GM12878 (cell line): ENCODE data around the gene MYBPHL. TPM values are rescaled to one million over a fixed set of nuclear protein-coding genes. Genes with fewer than 3 reads are reported as not detected.

ENCODE experiments used
- ATAC-seq: fragments of 200-7000 bp; cut with Tn5 transposase; 3 replicates; pipeline ENCODE4 v1.9.1; 2020; ENCODE audit warnings: mild to moderate bottlenecking, moderate library complexity
- BruUV-seq: library from RNA; stranded (reverse); fragments of 400-500 nt; replicated peaks from 2 replicates; lab custom pipeline; 2021; lab: Mats Ljungman, UMichigan
- CTCF ChIA-PET: fragments of 300-600 bp; sonication (Branson Sonifier 250); formaldehyde crosslinking; extraction: SDS; loops from one replicate; lab custom pipeline; 2021; ENCODE audit warnings: inconsistent platforms; lab: Yijun Ruan, JAX
- POLR2A ChIA-PET: fragments of 350-600 bp; formaldehyde crosslinking; extraction: SDS; loops from one replicate; lab custom pipeline; 2021; ENCODE audit warnings: inconsistent platforms; lab: Charles Lee
- RAD21 ChIA-PET: fragments of 300-600 bp; sonication (Branson Sonifier 250); formaldehyde crosslinking; loops from one replicate; lab custom pipeline; 2023; ENCODE audit warnings: antibody characterized with exemption; ENCODE audit not compliant: unreplicated experiment; lab: Charles Lee
- SMC1A ChIA-PET: fragments of 300-600 bp; sonication (Branson Sonifier 250); formaldehyde crosslinking; loops from one replicate; lab custom pipeline; 2023; ENCODE audit not compliant: unreplicated experiment, uncharacterized antibody; lab: Charles Lee
- DNase-seq: peaks from one replicate; pipeline ENCODE4 v3.0.0-alpha.2; 2011; ENCODE audit warnings: low read depth, low spot score
- FAIRE-seq: peaks from 3 replicates; lab custom pipeline; 2011; peaks lifted over from hg19 to GRCh38; lab: Jason Lieb, UNC
- H2AFZ ChIP-seq: 2 replicates; pipeline ENCODE4 v1.6.0; 2011; ENCODE audit warnings: low read depth, low read length, control low read depth; ENCODE audit not compliant: control insufficient read depth
- H3K27ac ChIP-seq: 2 replicates; pipeline ENCODE4 v1.5.1; 2011; ENCODE audit warnings: control low read depth; ENCODE audit not compliant: control insufficient read depth, insufficient read depth
- H3K27me3 ChIP-seq, 2 experiments: replicated peaks in 1 of 2; 2 replicates each; pipeline versions ENCODE4 v1.6.0 to v1.6.1; 2011; ENCODE audit warnings: low read length in 1 of 2; ENCODE audit not compliant: control insufficient read depth in 2 of 2, insufficient read depth in 2 of 2
- H3K36me3 ChIP-seq, 2 experiments: 2 replicates each; pipeline ENCODE4 v1.5.1; 2011; ENCODE audit warnings: low read length in 1 of 2; ENCODE audit not compliant: control insufficient read depth in 2 of 2, insufficient read depth in 2 of 2
- H3K4me1 ChIP-seq: 2 replicates; pipeline ENCODE4 v1.6.1; 2011; ENCODE audit warnings: mild to moderate bottlenecking, low read length, moderate library complexity, mixed read lengths; ENCODE audit not compliant: control insufficient read depth, insufficient read depth
- H3K4me2 ChIP-seq: 2 replicates; pipeline ENCODE4 v1.6.0; 2011; ENCODE audit warnings: control low read depth; ENCODE audit not compliant: control insufficient read depth, insufficient read depth
- H3K4me3 ChIP-seq: fragments of 200-600 bp; sonication (generic); 2 replicates; pipeline ENCODE4 v1.5.1; 2016
- H3K79me2 ChIP-seq: 2 replicates; pipeline ENCODE4 v1.6.0; 2011; ENCODE audit warnings: low read length; ENCODE audit not compliant: control insufficient read depth, insufficient read depth
- H3K9ac ChIP-seq: 2 replicates; pipeline ENCODE4 v1.8.0; 2011; ENCODE audit warnings: low read length, control low read depth, mixed read lengths; ENCODE audit not compliant: control insufficient read depth, insufficient read depth
- H3K9me3 ChIP-seq: replicated peaks from 3 replicates; pipeline ENCODE4 v1.5.1; 2011; ENCODE audit warnings: mild to moderate bottlenecking, low read length; ENCODE audit not compliant: control insufficient read depth, insufficient read depth
- H4K20me1 ChIP-seq: 2 replicates; pipeline ENCODE4 v1.6.0; 2011; ENCODE audit not compliant: control insufficient read depth, insufficient read depth
- BMI1 ChIP-seq: fragments of 450-650 bp; IDR thresholded peaks from 2 replicates; pipeline ENCODE4 v1.6.1; 2016; ENCODE audit warnings: mild to moderate bottlenecking, moderate library complexity, borderline replicate concordance
- CHD1 ChIP-seq: IDR thresholded peaks from 2 replicates; pipeline ENCODE4 v1.6.1; 2012; ENCODE audit warnings: low read depth, low read length, improper control_type of control experiment
- CHD2 ChIP-seq: IDR thresholded peaks from 2 replicates; pipeline ENCODE4 v1.6.1; 2011; ENCODE audit warnings: low read depth, low read length, improper control_type of control experiment, borderline replicate concordance
- CHD4 ChIP-seq: fragments of 200-600 bp; sonication (generic); IDR thresholded peaks from 2 replicates; pipeline ENCODE4 v1.6.1; 2016; ENCODE audit warnings: mild to moderate bottlenecking
- CREM ChIP-seq: IDR thresholded peaks from 2 replicates; pipeline ENCODE4 v1.6.1; 2014; ENCODE audit warnings: antibody characterized with exemption, low read depth
- EED ChIP-seq: sonication (generic); IDR thresholded peaks from 2 replicates; pipeline ENCODE4 v1.6.1; 2016; ENCODE audit warnings: antibody characterized with exemption, low read depth
- PML ChIP-seq: IDR thresholded peaks from 2 replicates; pipeline ENCODE4 v1.6.1; 2012; ENCODE audit warnings: low read length, inconsistent platforms
- POLR2AphosphoS2 ChIP-seq: IDR thresholded peaks from 2 replicates; pipeline ENCODE4 v1.6.1; 2011; ENCODE audit warnings: low read depth, mild to moderate bottlenecking, low read length, improper control_type of control experiment, moderate library complexity
- ZNF274 ChIP-seq: IDR thresholded peaks from one replicate; pipeline ENCODE4 v1.8.0; 2011; ENCODE audit not compliant: insufficient read length, insufficient read depth
- WGBS: methylation state at CpG from one replicate; pipeline ENCODE4 v1.1.6; 2016; ENCODE audit warnings: low lambda C conversion rate; ENCODE audit not compliant: insufficient replicate concordance, insufficient coverage; ENCODE audit errors: missing lambda C conversion rate; 5-methylcytosine and 5-hydroxymethylcytosine counted together
- in situ Hi-C: fragments of 300-500 bp; cut with MboI; formaldehyde crosslinking; loops from 9 replicates; pipeline ENCODE4 v1.14.3; 2018; ENCODE audit warnings: mixed read lengths
- intact Hi-C: fragments of 100-400 bp; cut with micrococcal nuclease; formaldehyde crosslinking; loops from one replicate; pipeline ENCODE4 v1.14.2; 2022; ENCODE audit not compliant: unreplicated experiment
- polyA plus RNA-seq, 11 experiments: library from polyadenylated mRNA; depleted of rRNA in 4 of 11; unstranded in 6 of 11; stranded (reverse) in 5 of 11; fragments of >200 nt; fragmentation: Nextera tagmentation in 4 of 11; fragmentation: Illumina TruSeq in 1 of 11; extraction: Ambion mirVana in 4 of 11; extraction: Trizol in 1 of 11; gene quantifications; 1 replicate in 1 of 11; 2 replicates in 10 of 11; pipeline versions ENCODE4 v1.2.1 to v1.2.3, GENCODE V29; 2011 to 2016; ENCODE audit warnings: inconsistent platforms in 2 of 11, missing spikeins in 2 of 11, low read depth in 1 of 11
- total RNA-seq, 4 experiments: library from RNA; depleted of rRNA in 3 of 4; stranded (reverse); fragments of >200 nt in 3 of 4; fragmentation: Illumina TruSeq in 1 of 4; extraction: Trizol in 1 of 4; gene quantifications; 2 replicates each; pipeline versions ENCODE4 v1.2.1 to v1.2.3, GENCODE V29; 2013 to 2021
- TF ChIP-seq, protein P1 (sequence below): fragments of 450-650 bp; IDR thresholded peaks from 2 replicates; pipeline ENCODE4 v1.6.1; 2016; ENCODE audit warnings: mild to moderate bottlenecking
- TF ChIP-seq, protein P2 (sequence below): fragments of 450-650 bp; IDR thresholded peaks from 2 replicates; pipeline ENCODE4 v1.6.1; 2016; ENCODE audit warnings: mild to moderate bottlenecking
- TF ChIP-seq, protein P3 (sequence below): IDR thresholded peaks from 2 replicates; pipeline ENCODE4 v1.6.1; 2012; ENCODE audit warnings: low read depth, low read length, improper control_type of control experiment
- TF ChIP-seq, protein P4 (sequence below): IDR thresholded peaks from 2 replicates; pipeline ENCODE4 v1.6.1; 2012; ENCODE audit warnings: low read depth, low read length, improper control_type of control experiment
- TF ChIP-seq, protein P5 (sequence below), 3 experiments: IDR thresholded peaks in 2 of 3; conservative IDR thresholded peaks in 1 of 3; 2 replicates each; pipeline ENCODE4 v1.5.1; 2011; ENCODE audit warnings: low read depth in 3 of 3, low read length in 3 of 3, mild to moderate bottlenecking in 3 of 3, control low read depth in 2 of 3, moderate library complexity in 2 of 3, inconsistent platforms in 1 of 3, mixed read lengths in 1 of 3; ENCODE audit not compliant: control insufficient read depth in 2 of 3, insufficient read depth in 1 of 3; ENCODE audit errors: extremely low read depth in 1 of 3

The MYBPHL gene
- total and polyA plus RNA-seq, 10 of the 15 experiments (the other 5 are each of a cell fraction or from before 2014, with no cell fraction given), result 0.16 to 0.75 (median 0.54) TPM; not detected in 7

DNA sequence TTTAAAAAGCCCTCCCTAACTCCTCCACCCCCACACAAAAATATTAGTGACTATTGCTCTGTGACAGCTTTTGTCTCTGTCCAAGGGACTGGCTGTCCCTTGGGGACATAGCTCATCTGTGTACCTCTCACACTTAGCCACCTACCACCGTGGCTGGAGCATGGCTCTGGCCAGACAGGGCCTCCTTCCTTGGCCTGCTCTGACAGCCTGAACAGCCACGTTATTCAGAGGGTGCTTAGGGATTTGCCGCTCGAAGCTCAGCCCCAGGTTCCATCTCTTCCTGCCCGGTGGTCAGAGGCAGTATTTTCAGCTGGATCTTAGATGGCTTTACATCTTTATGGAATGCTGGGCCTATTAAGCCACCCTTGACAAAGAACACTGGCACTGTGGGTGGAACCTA is 63.6 kb downstream of the MYBPHL start (continued):
- TF ChIP-seq CHD2 (no peak), EED (no peak)
- TF ChIP-seq, protein P1, sequence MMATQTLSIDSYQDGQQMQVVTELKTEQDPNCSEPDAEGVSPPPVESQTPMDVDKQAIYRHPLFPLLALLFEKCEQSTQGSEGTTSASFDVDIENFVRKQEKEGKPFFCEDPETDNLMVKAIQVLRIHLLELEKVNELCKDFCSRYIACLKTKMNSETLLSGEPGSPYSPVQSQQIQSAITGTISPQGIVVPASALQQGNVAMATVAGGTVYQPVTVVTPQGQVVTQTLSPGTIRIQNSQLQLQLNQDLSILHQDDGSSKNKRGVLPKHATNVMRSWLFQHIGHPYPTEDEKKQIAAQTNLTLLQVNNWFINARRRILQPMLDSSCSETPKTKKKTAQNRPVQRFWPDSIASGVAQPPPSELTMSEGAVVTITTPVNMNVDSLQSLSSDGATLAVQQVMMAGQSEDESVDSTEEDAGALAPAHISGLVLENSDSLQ, result no peak

DNA sequence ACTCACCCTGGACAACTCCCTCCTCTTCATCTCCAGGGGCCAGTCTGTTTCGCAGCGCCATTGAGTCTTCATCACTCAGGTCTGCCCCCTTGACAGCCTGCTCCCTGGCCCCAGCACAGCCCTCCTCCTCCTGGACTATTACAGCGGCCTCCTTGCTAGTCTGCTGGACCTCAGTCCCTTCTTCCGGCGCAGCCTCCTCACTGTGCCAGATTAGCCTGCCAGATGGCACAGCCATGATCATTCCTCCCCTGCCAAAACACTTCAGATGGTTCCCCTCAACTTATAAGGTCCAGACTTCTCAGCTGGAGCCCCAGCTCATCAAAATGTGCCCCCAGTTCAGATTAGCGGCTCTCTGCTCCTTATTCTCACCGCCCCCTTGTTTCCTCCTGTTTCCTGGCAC is 64.4 kb downstream of the MYBPHL start:
- no peak overlapping the region for H3K9ac ChIP-seq
- no TSS peak for BruUV-seq
- ATAC-seq, result no peak

More for the DNA sequence above, 64.4 kb downstream of the MYBPHL start:
- Histone ChIP-seq H3K27ac (no peak overlapping the region), H3K27me3 (no peaks in the 10 kb centered on the region; a peak in 1 of 4 replicates), H3K4me3 (no peak overlapping the region), H4K20me1 (no peaks in the 10 kb centered on the region)
- ChIA-PET RAD21 (no interaction called here), CTCF (no interaction called here), POLR2A (interaction anchor here (1.7 kb wide), 1 partner anchor 10 kb away, joined by 5 read pairs; no protein-coding TSS in a partner anchor)
- 76% methylated on average over 7 of the region's 7 CpGs for WGBS
- TF ChIP-seq BMI1 (no peak), CHD4 (no peak), ZNF274 (no peak), CREM (no peak), PML (no peak), CHD1 (no peak), POLR2AphosphoS2 (no peak)
- TF ChIP-seq, protein P2, sequence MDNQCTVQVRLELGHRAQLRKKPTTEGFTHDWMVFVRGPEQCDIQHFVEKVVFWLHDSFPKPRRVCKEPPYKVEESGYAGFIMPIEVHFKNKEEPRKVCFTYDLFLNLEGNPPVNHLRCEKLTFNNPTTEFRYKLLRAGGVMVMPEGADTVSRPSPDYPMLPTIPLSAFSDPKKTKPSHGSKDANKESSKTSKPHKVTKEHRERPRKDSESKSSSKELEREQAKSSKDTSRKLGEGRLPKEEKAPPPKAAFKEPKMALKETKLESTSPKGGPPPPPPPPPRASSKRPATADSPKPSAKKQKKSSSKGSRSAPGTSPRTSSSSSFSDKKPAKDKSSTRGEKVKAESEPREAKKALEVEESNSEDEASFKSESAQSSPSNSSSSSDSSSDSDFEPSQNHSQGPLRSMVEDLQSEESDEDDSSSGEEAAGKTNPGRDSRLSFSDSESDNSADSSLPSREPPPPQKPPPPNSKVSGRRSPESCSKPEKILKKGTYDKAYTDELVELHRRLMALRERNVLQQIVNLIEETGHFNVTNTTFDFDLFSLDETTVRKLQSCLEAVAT, result no peak
- TF ChIP-seq, protein P3, sequence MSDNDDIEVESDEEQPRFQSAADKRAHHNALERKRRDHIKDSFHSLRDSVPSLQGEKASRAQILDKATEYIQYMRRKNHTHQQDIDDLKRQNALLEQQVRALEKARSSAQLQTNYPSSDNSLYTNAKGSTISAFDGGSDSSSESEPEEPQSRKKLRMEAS, result no peak
- TF ChIP-seq, protein P4, sequence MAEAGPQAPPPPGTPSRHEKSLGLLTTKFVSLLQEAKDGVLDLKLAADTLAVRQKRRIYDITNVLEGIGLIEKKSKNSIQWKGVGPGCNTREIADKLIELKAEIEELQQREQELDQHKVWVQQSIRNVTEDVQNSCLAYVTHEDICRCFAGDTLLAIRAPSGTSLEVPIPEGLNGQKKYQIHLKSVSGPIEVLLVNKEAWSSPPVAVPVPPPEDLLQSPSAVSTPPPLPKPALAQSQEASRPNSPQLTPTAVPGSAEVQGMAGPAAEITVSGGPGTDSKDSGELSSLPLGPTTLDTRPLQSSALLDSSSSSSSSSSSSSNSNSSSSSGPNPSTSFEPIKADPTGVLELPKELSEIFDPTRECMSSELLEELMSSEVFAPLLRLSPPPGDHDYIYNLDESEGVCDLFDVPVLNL, result no peak
- TF ChIP-seq, protein P5, sequence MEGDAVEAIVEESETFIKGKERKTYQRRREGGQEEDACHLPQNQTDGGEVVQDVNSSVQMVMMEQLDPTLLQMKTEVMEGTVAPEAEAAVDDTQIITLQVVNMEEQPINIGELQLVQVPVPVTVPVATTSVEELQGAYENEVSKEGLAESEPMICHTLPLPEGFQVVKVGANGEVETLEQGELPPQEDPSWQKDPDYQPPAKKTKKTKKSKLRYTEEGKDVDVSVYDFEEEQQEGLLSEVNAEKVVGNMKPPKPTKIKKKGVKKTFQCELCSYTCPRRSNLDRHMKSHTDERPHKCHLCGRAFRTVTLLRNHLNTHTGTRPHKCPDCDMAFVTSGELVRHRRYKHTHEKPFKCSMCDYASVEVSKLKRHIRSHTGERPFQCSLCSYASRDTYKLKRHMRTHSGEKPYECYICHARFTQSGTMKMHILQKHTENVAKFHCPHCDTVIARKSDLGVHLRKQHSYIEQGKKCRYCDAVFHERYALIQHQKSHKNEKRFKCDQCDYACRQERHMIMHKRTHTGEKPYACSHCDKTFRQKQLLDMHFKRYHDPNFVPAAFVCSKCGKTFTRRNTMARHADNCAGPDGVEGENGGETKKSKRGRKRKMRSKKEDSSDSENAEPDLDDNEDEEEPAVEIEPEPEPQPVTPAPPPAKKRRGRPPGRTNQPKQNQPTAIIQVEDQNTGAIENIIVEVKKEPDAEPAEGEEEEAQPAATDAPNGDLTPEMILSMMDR (IDR thresholded peaks at IDR 0.05 in 2 of 3, conservative IDR thresholded peaks at IDR 0.05 in 1 of 3; ENCODE audit: control insufficient read depth in 2 of 3, extremely low read depth in 1 of 3, insufficient read depth in 1 of 3, low read depth in 3 of 3, low read length in 3 of 3), result no peak
- TF ChIP-seq, all 136 proteins: peak for 0
- H3K9me3 ChIP-seq, result no peaks in the 10 kb centered on the region
- no peaks in the 10 kb centered on the region for H3K79me2 ChIP-seq
- H3K36me3 ChIP-seq, result peaks cover 8 to 9% of the 10 kb centered on the region in 2 experiments; a peak in 3 of 4 replicates
- in situ Hi-C loops (no loop called here), intact Hi-C loops (no loop called here)
- no peak for FAIRE-seq
- H3K4me1 ChIP-seq, result no peaks in the 10 kb centered on the region
- no peak overlapping the region for H3K4me2 ChIP-seq
- SMC1A ChIA-PET, result no interaction called here
- no peak for DNase-seq
- no peak overlapping the region for H2AFZ ChIP-seq
